ENCODE results near the gene TEFM.
"Not testable (repeated sequence)": the region's sequence is repeated elsewhere in the genome, so short reads cannot be mapped to it uniquely, and the experiment has no call there.

TEFM gene

GRCh38 chr17:30921544-30922196 lies 15.6 kb upstream of the TEFM start, which contains the start of gene ADAP2:
Gene ADAP2, plus strand, starts transcription at chr17:30921945. Its CDS starts 70 bp downstream, at chr17:30922015.
- DNase-seq (ENCODE audit: low read depth, low spot score), result no peak
- H3K27ac ChIP-seq, result no peak within 1 kb of the TSS

GRCh38 chr17:30920683-30921543 lies 14.9 kb upstream of the TEFM start:
- DNase-seq (ENCODE audit: low read depth, low spot score), result peak; percentile 20
- H3K27ac ChIP-seq, result no peak overlapping the region

DNA sequence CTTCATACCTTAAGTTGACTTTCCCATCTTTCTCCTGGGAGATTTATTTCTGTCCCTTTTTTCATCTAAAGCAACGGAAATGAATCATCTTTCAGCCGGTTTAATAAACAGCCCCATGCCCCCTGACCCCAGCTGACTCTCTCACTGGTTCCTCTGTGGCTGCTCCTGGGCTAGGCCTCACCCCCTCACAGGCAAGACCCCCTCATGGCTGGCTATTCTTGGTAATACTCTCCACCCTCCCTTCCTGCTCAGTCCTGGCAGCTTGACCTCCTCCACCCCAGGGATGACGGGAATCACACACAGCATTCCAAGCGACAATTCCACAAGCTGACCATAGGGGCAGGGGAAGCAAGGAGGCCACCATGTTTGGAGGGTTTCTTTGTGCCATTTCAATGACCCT lies 14.2 kb upstream of the TEFM start:
- no peak overlapping the region for H3K27ac ChIP-seq
- no peak for DNase-seq (ENCODE audit: low read depth, low spot score)

- no peak overlapping the region for H3K27ac ChIP-seq
- no peak for DNase-seq (ENCODE audit: low read depth, low spot score)
These were observed 11.0 kb upstream of the TEFM start for GRCh38 chr17:30917050-30917449.

GRCh38 chr17:30915833-30916611 lies 10.0 kb upstream of the TEFM start:
- no peak overlapping the region for H3K27ac ChIP-seq
- DNase-seq (ENCODE audit: low read depth, low spot score), result no peak

DNA sequence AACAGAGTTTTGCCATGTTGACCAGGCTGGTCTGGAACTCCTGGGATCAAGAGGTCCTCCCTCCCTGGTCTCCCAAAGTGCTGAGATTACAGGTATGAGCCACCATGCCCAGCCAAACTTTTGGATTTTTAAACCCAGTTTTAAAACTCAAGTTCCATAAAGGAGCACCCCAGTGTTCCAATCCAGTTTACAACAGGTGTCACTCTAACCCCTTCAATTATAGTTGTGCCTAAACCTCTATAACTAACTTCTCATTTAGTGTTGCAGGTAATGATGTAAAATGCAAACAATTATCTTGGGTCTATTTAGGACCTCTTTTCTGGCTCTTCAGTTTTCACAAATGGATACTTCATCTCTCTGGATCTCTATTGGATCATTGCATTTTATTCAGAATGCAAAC lies 7.9 kb upstream of the TEFM start:
- DNase-seq (ENCODE audit: low read depth, low spot score), result no peak
- H3K27ac ChIP-seq, result no peak overlapping the region

DNA sequence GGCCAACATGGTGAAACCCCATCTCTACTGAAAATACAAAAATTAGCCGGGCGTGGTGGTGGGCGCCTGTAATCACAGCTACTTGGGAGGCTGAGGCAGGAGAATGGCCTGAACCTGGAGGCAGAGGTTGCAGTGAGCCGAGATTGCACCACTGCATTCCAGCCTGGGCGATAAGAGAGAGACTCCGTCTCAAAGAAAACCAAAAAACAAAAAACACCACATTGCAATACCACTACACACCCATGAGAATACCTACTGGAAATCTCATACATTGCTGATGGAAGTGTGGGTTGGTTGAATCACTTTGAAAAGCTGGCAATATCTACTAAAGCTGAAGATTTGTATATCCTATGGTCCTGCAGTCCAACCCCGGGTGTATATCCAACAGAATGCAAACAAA lies 4.1 kb upstream of the TEFM start:
- not testable (repeated sequence) for DNase-seq (ENCODE audit: low read depth, low spot score); H3K27ac ChIP-seq

- no peak overlapping the region for H3K27ac ChIP-seq
These were observed 2.8 kb upstream of the TEFM start for GRCh38 chr17:30908717-30909420.

GRCh38 chr17:30905742-30906100 lies 317 bp downstream of the TEFM start:
- peak overlapping the region; percentile 74 for H3K27ac ChIP-seq
- no peak for DNase-seq (ENCODE audit: low read depth, low spot score)

More at GRCh38 chr17:30908717-30909420, 2.8 kb upstream of the TEFM start:
- no peak for DNase-seq (ENCODE audit: low read depth, low spot score)

GRCh38 chr17:30897311-30897710 lies 8.7 kb downstream of the TEFM start:
- H3K27ac ChIP-seq, result no peak overlapping the region
- no peak for DNase-seq (ENCODE audit: low read depth, low spot score)

GRCh38 chr17:30894236-30894635 lies 11.8 kb downstream of the TEFM start:
- no peak overlapping the region for H3K27ac ChIP-seq
- no peak for DNase-seq (ENCODE audit: low read depth, low spot score)

GRCh38 chr17:30886187-30886586 lies 19.9 kb downstream of the TEFM start:
- no peak for DNase-seq (ENCODE audit: low read depth, low spot score)
- H3K27ac ChIP-seq, result no peak overlapping the region

DNA sequence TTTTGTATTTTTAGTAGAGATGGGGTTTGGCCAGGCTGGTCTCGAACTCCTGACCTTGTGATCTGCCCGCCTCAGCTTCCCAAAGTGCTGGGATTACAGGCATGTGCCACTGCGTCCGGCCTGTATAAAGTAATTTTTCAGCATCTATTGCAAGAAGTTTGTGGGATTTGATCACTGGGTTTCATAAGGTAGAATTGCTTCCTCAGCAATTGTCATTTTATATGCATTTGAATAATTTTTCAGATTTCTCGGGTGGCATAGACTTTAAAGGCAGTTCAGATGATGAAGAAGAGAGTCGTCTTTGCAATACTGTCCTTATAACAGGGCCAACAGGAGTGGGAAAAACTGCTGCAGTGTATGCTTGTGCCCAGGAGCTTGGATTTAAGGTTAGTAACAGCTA lies 37.0 kb downstream of the TEFM start:
- no peak overlapping the region for H3K27ac ChIP-seq
- no peak for DNase-seq (ENCODE audit: low read depth, low spot score)

DNA sequence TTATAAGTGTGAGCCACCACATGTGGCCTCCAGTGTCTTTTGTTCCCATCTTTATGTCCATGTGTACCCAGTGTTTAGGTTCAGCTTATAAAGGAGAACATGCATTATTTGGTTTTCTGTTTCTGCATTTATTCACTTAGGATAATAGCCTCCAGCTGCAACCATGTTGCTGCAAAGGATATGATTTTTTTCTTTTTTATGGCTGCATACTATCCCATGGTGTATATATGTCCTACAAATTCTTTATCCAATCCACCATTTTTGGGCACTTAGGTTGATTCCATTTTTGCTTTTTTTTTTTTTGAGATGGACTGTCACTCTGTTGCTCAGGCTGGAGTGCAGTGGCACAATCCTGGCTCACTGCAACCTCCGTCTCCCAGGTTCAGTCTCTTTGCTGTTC lies 41.4 kb downstream of the TEFM start:
- DNase-seq (ENCODE audit: low read depth, low spot score), result no peak
- no peak overlapping the region for H3K27ac ChIP-seq

DNA sequence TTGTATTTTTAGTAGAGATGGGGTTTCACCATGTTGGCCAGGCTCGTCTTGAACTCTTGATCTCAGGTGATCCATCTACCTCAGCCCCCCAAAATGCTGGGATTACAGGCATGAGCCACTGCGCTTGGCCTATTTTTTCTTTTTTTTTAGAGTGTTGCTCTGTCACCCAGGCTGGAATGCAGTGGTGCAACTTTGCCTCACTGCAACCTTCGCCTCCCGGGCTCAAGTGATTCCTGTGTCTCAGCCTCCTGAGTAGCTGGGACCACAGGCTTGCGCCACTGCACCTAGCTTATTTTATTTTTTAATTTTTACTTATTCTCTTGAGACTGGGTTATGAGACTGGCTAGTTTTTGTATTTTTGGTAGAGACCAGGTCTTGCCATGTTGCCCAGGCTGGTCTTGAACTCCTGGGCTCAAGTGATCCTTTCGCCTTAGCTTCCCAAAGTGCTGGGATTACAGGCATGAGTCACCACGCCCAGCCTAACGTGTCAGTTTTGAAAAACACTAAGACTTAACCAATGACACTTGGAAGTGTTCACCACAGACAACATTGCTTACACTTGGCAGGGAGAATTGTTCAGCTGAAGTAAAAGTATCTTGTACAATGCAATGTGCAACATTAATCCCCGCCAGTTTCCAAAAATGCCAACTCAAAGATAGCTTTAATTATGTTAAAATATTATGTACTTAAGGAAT lies 47.3 kb downstream of the TEFM start:
- no peak overlapping the region for H3K27ac ChIP-seq
- DNase-seq (ENCODE audit: low read depth, low spot score), result no peak

DNA sequence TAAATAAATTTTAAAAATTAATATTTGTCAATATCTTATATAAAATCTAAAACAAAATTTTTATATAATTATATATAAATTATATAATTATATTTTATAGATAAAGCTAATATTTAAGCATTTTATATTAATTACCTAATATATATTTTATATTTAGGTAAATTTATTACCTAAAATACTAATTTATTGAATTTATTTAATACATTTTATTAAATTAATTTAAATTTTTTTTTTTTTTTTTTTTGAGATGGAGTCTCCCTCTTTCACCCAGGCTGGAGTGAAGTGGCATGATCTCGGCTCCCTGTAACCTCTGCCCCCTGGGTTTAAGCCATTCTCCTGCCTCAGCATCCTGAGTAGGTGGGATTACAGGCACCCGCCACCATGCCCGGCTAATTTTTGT lies 51.9 kb downstream of the TEFM start:
- DNase-seq (ENCODE audit: low read depth, low spot score), result no peak
- no peak overlapping the region for H3K27ac ChIP-seq

All from epithelial cell of prostate (primary cell).